GM23338 (cell line): ENCODE measurements around the gene SPI1. TPM values are rescaled to one million over a fixed set of nuclear protein-coding genes. Genes with fewer than 3 reads are reported as not detected.

ENCODE experiments used
- ATAC-seq: fragments of 200-7000 bp; cut with Tn5 transposase; 3 replicates; pipeline ENCODE4 v1.9.1; 2020
- DNase-seq: peaks from one replicate; pipeline ENCODE4 v3.0.0-alpha.2; 2015; ENCODE audit warnings: low spot score
- H2AFZ ChIP-seq: fragments of 200-600 bp; sonication (generic); 2 replicates; pipeline ENCODE4 v1.8.0; 2016; ENCODE audit warnings: antibody characterized with exemption, mild to moderate bottlenecking, moderate library complexity
- H3F3A ChIP-seq: fragments of 200-600 bp; sonication (generic); replicated peaks from 2 replicates; pipeline ENCODE4 v1.8.0; 2017; ENCODE audit warnings: antibody characterized with exemption, mixed run types, low read depth
- H3K27ac ChIP-seq: fragments of 200-600 bp; sonication (generic); 2 replicates; pipeline ENCODE4 v1.6.1; 2016; ENCODE audit warnings: low read depth
- H3K27me3 ChIP-seq: fragments of 200-600 bp; sonication (generic); 2 replicates; pipeline ENCODE4 v1.8.0; 2016; ENCODE audit warnings: mild to moderate bottlenecking, mixed run types, moderate library complexity; ENCODE audit not compliant: insufficient read depth
- H3K36me3 ChIP-seq: fragments of 200-600 bp; sonication (generic); 2 replicates; pipeline ENCODE4 v1.8.0; 2016; ENCODE audit warnings: mild to moderate bottlenecking; ENCODE audit not compliant: insufficient read depth
- H3K4me1 ChIP-seq: fragments of 200-600 bp; sonication (generic); 2 replicates; pipeline ENCODE4 v1.8.0; 2016; ENCODE audit warnings: mild to moderate bottlenecking, moderate library complexity; ENCODE audit not compliant: insufficient read depth
- H3K4me2 ChIP-seq: fragments of 200-600 bp; sonication (generic); 2 replicates; pipeline ENCODE4 v1.7.1; 2017; ENCODE audit warnings: mixed run types
- H3K4me3 ChIP-seq: fragments of 200-600 bp; sonication (generic); 2 replicates; pipeline ENCODE4 v1.6.1; 2016; ENCODE audit warnings: mixed run types
- H3K79me2 ChIP-seq: fragments of 200-600 bp; sonication (generic); replicated peaks from 2 replicates; pipeline ENCODE4 v1.8.0; 2017; ENCODE audit warnings: mild to moderate bottlenecking; ENCODE audit not compliant: insufficient read depth
- H3K9me2 ChIP-seq: fragments of 200-600 bp; sonication (generic); 2 replicates; pipeline ENCODE4 v1.8.0; 2017; ENCODE audit not compliant: insufficient read depth
- H4K20me1 ChIP-seq: fragments of 200-600 bp; sonication (generic); replicated peaks from 2 replicates; pipeline ENCODE4 v1.8.0; 2017; ENCODE audit warnings: mild to moderate bottlenecking; ENCODE audit not compliant: insufficient read depth
- H3K27ac Mint-ChIP-seq: 2 replicates; pipeline ENCODE4 v1.8.0; 2020; ENCODE audit warnings: inconsistent platforms, mild to moderate bottlenecking, moderate library complexity, mixed read lengths
- H3K27me3 Mint-ChIP-seq: 3 replicates; pipeline ENCODE4 v1.8.0; 2022; ENCODE audit warnings: low read depth, mild to moderate bottlenecking, moderate library complexity, mixed read lengths, inconsistent platforms; ENCODE audit not compliant: insufficient read depth, poor library complexity
- H3K36me3 Mint-ChIP-seq: 3 replicates; pipeline ENCODE4 v1.8.0; 2021; ENCODE audit warnings: low read depth, mild to moderate bottlenecking, inconsistent platforms, moderate library complexity, mixed read lengths
- H3K4me1 Mint-ChIP-seq: 3 replicates; pipeline ENCODE4 v1.8.0; 2020; ENCODE audit warnings: mild to moderate bottlenecking, inconsistent platforms, mixed read lengths
- H3K4me3 Mint-ChIP-seq: 3 replicates; pipeline ENCODE4 v1.8.0; 2021; ENCODE audit warnings: moderate library complexity, mild to moderate bottlenecking, inconsistent platforms, mixed read lengths
- H3K9me3 Mint-ChIP-seq: 3 replicates; pipeline ENCODE4 v1.8.0; 2020; ENCODE audit warnings: moderate library complexity, mild to moderate bottlenecking, inconsistent platforms, mixed read lengths
- CREB1 ChIP-seq: fragments of 250-450 bp; sonication (Bioruptor Pico); IDR thresholded peaks from 2 replicates; pipeline ENCODE4 v1.5.0; 2020; ENCODE audit warnings: low read depth, mild to moderate bottlenecking, moderate library complexity
- CTCF ChIP-seq, 2 experiments: fragments of 200-600 bp in 1 of 2; sonication (generic) in 1 of 2; conservative IDR thresholded peaks; 2 replicates each; pipeline versions ENCODE4 v1.5.1 to v1.6.1; 2016 to 2017; ENCODE audit warnings: antibody characterized with exemption in 2 of 2, low read depth in 2 of 2, mild to moderate bottlenecking in 2 of 2, moderate library complexity in 1 of 2
- ETS1 ChIP-seq: IDR thresholded peaks from 2 replicates; pipeline ENCODE4 v1.6.1; 2016; ENCODE audit warnings: antibody characterized with exemption
- EZH2 ChIP-seq: fragments of 200-600 bp; sonication (generic); IDR thresholded peaks from one replicate; pipeline ENCODE4 v1.8.0; 2017; ENCODE audit warnings: antibody characterized with exemption, mild to moderate bottlenecking, low read depth; ENCODE audit not compliant: unreplicated experiment
- EZH2phosphoT487 ChIP-seq: fragments of 200-600 bp; sonication (generic); IDR thresholded peaks from one replicate; pipeline ENCODE4 v1.8.1; 2018; ENCODE audit warnings: antibody characterized with exemption; ENCODE audit not compliant: unreplicated experiment
- JUNB ChIP-seq: IDR thresholded peaks from one replicate; pipeline ENCODE4 v1.6.1; 2016; ENCODE audit warnings: antibody characterized with exemption; ENCODE audit not compliant: unreplicated experiment
- NANOG ChIP-seq: IDR thresholded peaks from 2 replicates; pipeline ENCODE4 v1.6.1; 2016; ENCODE audit warnings: antibody characterized with exemption, borderline replicate concordance
- POLR2AphosphoS5 ChIP-seq: IDR thresholded peaks from 2 replicates; pipeline ENCODE4 v1.6.1; 2016; ENCODE audit warnings: antibody characterized with exemption, low read depth
- REST ChIP-seq: IDR thresholded peaks from one replicate; pipeline ENCODE4 v1.6.1; 2018; ENCODE audit warnings: antibody characterized with exemption; ENCODE audit not compliant: unreplicated experiment
- STAT1 ChIP-seq: IDR thresholded peaks from one replicate; pipeline ENCODE4 v1.6.1; 2016; ENCODE audit warnings: antibody characterized with exemption; ENCODE audit not compliant: unreplicated experiment
- ZNF114 ChIP-seq: fragments of 250-450 bp; sonication (Bioruptor Pico); IDR thresholded peaks from 2 replicates; pipeline ENCODE4 v1.5.0; 2020; ENCODE audit warnings: mild to moderate bottlenecking, moderate library complexity
- ZNF331 ChIP-seq: fragments of 250-450 bp; sonication (Bioruptor Pico); IDR thresholded peaks from 2 replicates; pipeline ENCODE4 v1.5.0; 2020; ENCODE audit warnings: low read depth, mild to moderate bottlenecking, moderate library complexity
- ZNF462 ChIP-seq: fragments of 250-450 bp; sonication (Bioruptor Pico); IDR thresholded peaks from 2 replicates; pipeline ENCODE4 v1.5.0; 2020; ENCODE audit warnings: mild to moderate bottlenecking, moderate library complexity
- polyA plus RNA-seq: library from polyadenylated mRNA; unstranded; fragments of >200 nt; fragmentation: Nextera tagmentation; extraction: Ambion mirVana; gene quantifications from 2 replicates; pipeline ENCODE4 v1.2.1, GENCODE V29; 2016
- total RNA-seq: library from RNA; depleted of rRNA; stranded (reverse); fragments of >200 nt; shearing (Covaris generic); gene quantifications from 2 replicates; pipeline ENCODE4 v1.2.3, GENCODE V29; 2014

SPI1 gene
- total and polyA plus RNA-seq, 2 experiments from 2014 or later = 0.23 TPM; not detected in 1

- no peaks in the 10 kb centered on the region for H3K9me3 Mint-ChIP-seq
- ATAC-seq (no peak), DNase-seq (no peak)
- no peaks in the 10 kb centered on the region for H3K36me3 ChIP-seq
- no peaks in the 10 kb centered on the region for H3K9me2 ChIP-seq
- H3K4me3 Mint-ChIP-seq = no peak overlapping the region; the same call in 2 of the 3 replicates
- H3K4me1 Mint-ChIP-seq = no peaks in the 10 kb centered on the region
- no peak overlapping the region for H2AFZ ChIP-seq
- peaks cover 9% of the 10 kb centered on the region for H3K36me3 Mint-ChIP-seq
- no peak overlapping the region for H3K27ac Mint-ChIP-seq
- H3F3A ChIP-seq = no peaks in the 10 kb centered on the region
- H3K79me2 ChIP-seq = no peaks in the 10 kb centered on the region
- no peaks in the 10 kb centered on the region for H3K27me3 ChIP-seq
- H3K27ac ChIP-seq = no peak overlapping the region
- no peaks in the 10 kb centered on the region for H3K4me1 ChIP-seq
- H3K4me3 ChIP-seq = no peak overlapping the region
- peaks cover 13% of the 10 kb centered on the region for H3K27me3 Mint-ChIP-seq
- TF ChIP-seq JUNB (no peak), POLR2AphosphoS5 (no peak), STAT1 (no peak), ETS1 (no peak), EZH2 (no peak), NANOG (no peak), ZNF462 (CRISPR knock-in tag) (no peak), ZNF114 (CRISPR knock-in tag) (no peak), ZNF331 (no peak), REST (no peak), CREB1 (no peak), CTCF (conservative IDR thresholded peaks at IDR 0.05; ENCODE audit: low read depth in 2 of 2) (no peak), EZH2phosphoT487 (no peak)
- no peaks in the 10 kb centered on the region; the same call in 1 of the 2 replicates for H4K20me1 ChIP-seq
- no peak overlapping the region for H3K4me2 ChIP-seq
These were observed 46.7 kb downstream of the SPI1 start for GRCh38 chr11:47331454-47332302.
